MM.1S (cell line): ENCODE results near the gene ZNF445.
"Not testable (repeated sequence)": the region's sequence is repeated elsewhere in the genome, so short reads cannot be mapped to it uniquely, and the experiment has no call there.

Experiments used
- DNase-seq: peaks from one replicate; pipeline ENCODE4 v3.0.0-alpha.2; 2015
- H2AFZ ChIP-seq: fragments of 300-600 bp; sonication (generic); 2 replicates; pipeline ENCODE4 v1.6.0; 2016; ENCODE audit warnings: antibody characterized with exemption, low read length
- H3F3A ChIP-seq: fragments of 300-600 bp; sonication (generic); 2 replicates; pipeline ENCODE4 v1.6.1; 2016; ENCODE audit warnings: mild to moderate bottlenecking, antibody characterized with exemption, low read length, moderate library complexity, mixed read lengths; ENCODE audit not compliant: insufficient read depth
- H3K27ac ChIP-seq: fragments of 300-600 bp; sonication (generic); 2 replicates; pipeline ENCODE4 v1.5.1; 2016; ENCODE audit warnings: mild to moderate bottlenecking, low read length
- H3K27me3 ChIP-seq: fragments of 300-600 bp; sonication (generic); replicated peaks from 2 replicates; pipeline ENCODE4 v1.6.0; 2016; ENCODE audit warnings: low read length; ENCODE audit not compliant: insufficient read depth
- H3K36me3 ChIP-seq: fragments of 300-600 bp; sonication (generic); replicated peaks from 2 replicates; pipeline ENCODE4 v1.6.1; 2016; ENCODE audit warnings: mild to moderate bottlenecking, low read length, mixed read lengths; ENCODE audit not compliant: insufficient read depth
- H3K4me1 ChIP-seq: fragments of 300-600 bp; sonication (generic); 2 replicates; pipeline ENCODE4 v1.6.1; 2016; ENCODE audit warnings: low read length, mixed read lengths
- H3K4me2 ChIP-seq: fragments of 300-600 bp; sonication (generic); 2 replicates; pipeline ENCODE4 v1.6.0; 2016; ENCODE audit warnings: low read depth, low read length
- H3K4me3 ChIP-seq: fragments of 300-600 bp; sonication (generic); 2 replicates; pipeline ENCODE4 v1.5.1; 2016; ENCODE audit warnings: low read length, mixed read lengths
- H3K79me2 ChIP-seq: fragments of 300-600 bp; sonication (generic); 2 replicates; pipeline ENCODE4 v1.6.1; 2016; ENCODE audit warnings: mixed run types, low read length, mixed read lengths
- H3K9ac ChIP-seq: fragments of 300-600 bp; sonication (generic); 2 replicates; pipeline ENCODE4 v1.6.1; 2016; ENCODE audit warnings: low read length, mixed read lengths
- H3K9me2 ChIP-seq: fragments of 300-600 bp; sonication (generic); replicated peaks from 2 replicates; pipeline ENCODE4 v1.6.1; 2016; ENCODE audit warnings: mild to moderate bottlenecking, low read length, mixed read lengths; ENCODE audit not compliant: insufficient read depth
- H3K9me3 ChIP-seq: fragments of 300-600 bp; sonication (generic); replicated peaks from 2 replicates; pipeline ENCODE4 v1.6.1; 2016; ENCODE audit warnings: mild to moderate bottlenecking, low read length, mixed read lengths; ENCODE audit not compliant: insufficient read depth
- H4K20me1 ChIP-seq: fragments of 300-600 bp; sonication (generic); 2 replicates; pipeline ENCODE4 v1.6.1; 2016; ENCODE audit warnings: mild to moderate bottlenecking, low read length, moderate library complexity, mixed read lengths; ENCODE audit not compliant: insufficient read depth
- CTCF ChIP-seq: fragments of 300-600 bp; sonication (generic); IDR thresholded peaks from 2 replicates; pipeline ENCODE4 v1.5.1; 2016; ENCODE audit warnings: antibody characterized with exemption, low read length, mixed read lengths
- EZH2 ChIP-seq: fragments of 300-600 bp; sonication (generic); optimal IDR thresholded peaks from 2 replicates; pipeline ENCODE3; 2017; ENCODE audit warnings: low read depth, mild to moderate bottlenecking, antibody characterized with exemption, low read length, mixed read lengths
- EZH2phosphoT487 ChIP-seq: fragments of 300-600 bp; sonication (generic); IDR thresholded peaks from 2 replicates; pipeline ENCODE4 v1.6.1; 2018; ENCODE audit warnings: antibody characterized with exemption, low read length

The ZNF445 gene

GRCh38 chr3:44501971-44502370, 24.5 kb upstream of the ZNF445 start:
- H3K9me2 ChIP-seq: no peaks in the 10 kb centered on the region
- H3K27me3 ChIP-seq: no peaks in the 10 kb centered on the region
- no peaks in the 10 kb centered on the region for H3K9me3 ChIP-seq
- H4K20me1 ChIP-seq: no peaks in the 10 kb centered on the region
- DNase-seq: no peak
- no peak overlapping the region for H3K4me3 ChIP-seq
- no peak overlapping the region for H3K4me2 ChIP-seq
- H2AFZ ChIP-seq: no peak overlapping the region
- H3F3A ChIP-seq: no peaks in the 10 kb centered on the region
- H3K27ac ChIP-seq: no peak overlapping the region
- no peaks in the 10 kb centered on the region for H3K4me1 ChIP-seq
- peaks cover 46% of the 10 kb centered on the region for H3K79me2 ChIP-seq
- TF ChIP-seq EZH2 (no peak), CTCF (no peak)
- no peak overlapping the region for H3K9ac ChIP-seq
- H3K36me3 ChIP-seq: peaks cover 13% of the 10 kb centered on the region; the same call in 1 of the 2 replicates

DNA sequence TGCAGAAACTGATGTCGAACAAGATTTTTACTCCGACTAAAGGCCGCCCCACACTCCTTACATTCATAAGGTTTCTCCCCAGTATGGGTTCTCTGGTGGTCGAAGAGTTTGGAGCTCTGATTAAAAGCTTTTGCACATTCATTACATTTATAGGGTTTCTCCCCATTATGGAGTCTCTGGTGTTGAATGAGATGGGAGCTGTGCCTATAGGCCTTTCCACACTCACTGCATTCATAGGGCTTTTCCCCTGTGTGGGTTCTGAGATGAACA, 22.4 kb upstream of the ZNF445 start:
- not testable (repeated sequence) for DNase-seq, H3F3A ChIP-seq, H3K4me2 ChIP-seq, H2AFZ ChIP-seq, H3K27me3 ChIP-seq, H3K9ac ChIP-seq, H3K9me3 ChIP-seq, H4K20me1 ChIP-seq, H3K4me1 ChIP-seq, H3K4me3 ChIP-seq, H3K27ac ChIP-seq, H3K9me2 ChIP-seq
- peaks cover 13% of the 10 kb centered on the region; the same call in 1 of the 2 replicates for H3K36me3 ChIP-seq
- H3K79me2 ChIP-seq: peaks cover 25% of the 10 kb centered on the region

DNA sequence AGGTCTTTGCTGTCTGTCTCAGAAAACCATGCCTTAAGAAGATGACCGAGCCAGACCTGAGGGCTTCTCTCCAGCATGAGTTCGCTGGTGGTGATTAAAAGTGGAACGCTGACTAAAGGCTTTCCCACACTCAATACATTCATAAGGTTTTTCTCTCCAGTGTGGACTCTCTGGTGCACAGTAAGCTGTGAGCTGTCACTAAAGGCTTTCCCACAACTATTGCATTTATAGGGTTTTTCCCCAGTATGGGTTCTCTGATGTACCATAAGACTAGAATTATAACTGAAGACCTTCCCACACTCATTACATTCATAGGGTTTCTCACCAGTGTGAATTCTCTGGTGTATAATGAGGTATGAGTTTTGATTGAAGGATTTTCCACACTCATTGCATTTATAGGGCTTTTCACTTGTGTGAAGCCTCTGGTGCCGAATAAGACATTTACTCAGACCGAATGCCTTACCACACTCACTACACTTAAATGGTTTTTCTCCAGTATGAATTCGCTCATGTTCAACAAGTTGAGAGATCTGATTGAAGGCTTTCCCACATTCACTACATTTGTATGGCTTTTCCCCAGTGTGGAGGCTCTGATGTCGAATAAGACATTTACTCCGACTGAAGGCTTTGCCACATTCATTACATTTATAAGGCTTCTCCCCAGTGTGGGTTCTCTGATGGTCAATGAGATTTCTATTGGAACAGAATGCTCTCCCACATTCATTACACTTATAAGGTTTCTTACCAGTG, 21.9 kb upstream of the ZNF445 start:
- no peak overlapping the region for H3K27ac ChIP-seq
- TF ChIP-seq EZH2phosphoT487: no peak
- H4K20me1 ChIP-seq: no peaks in the 10 kb centered on the region
- H2AFZ ChIP-seq: no peak overlapping the region
- H3F3A ChIP-seq: no peaks in the 10 kb centered on the region
- no peaks in the 10 kb centered on the region for H3K9me3 ChIP-seq
- H3K79me2 ChIP-seq: peaks cover 22% of the 10 kb centered on the region; the same call in 1 of the 2 replicates
- H3K9me2 ChIP-seq: no peaks in the 10 kb centered on the region
- peaks cover 13% of the 10 kb centered on the region; the same call in 1 of the 2 replicates for H3K36me3 ChIP-seq
- no peaks in the 10 kb centered on the region for H3K4me1 ChIP-seq
- no peak overlapping the region for H3K4me3 ChIP-seq
- no peak overlapping the region for H3K4me2 ChIP-seq
- no peak overlapping the region for H3K9ac ChIP-seq
- no peak for DNase-seq
- H3K27me3 ChIP-seq: no peaks in the 10 kb centered on the region

DNA sequence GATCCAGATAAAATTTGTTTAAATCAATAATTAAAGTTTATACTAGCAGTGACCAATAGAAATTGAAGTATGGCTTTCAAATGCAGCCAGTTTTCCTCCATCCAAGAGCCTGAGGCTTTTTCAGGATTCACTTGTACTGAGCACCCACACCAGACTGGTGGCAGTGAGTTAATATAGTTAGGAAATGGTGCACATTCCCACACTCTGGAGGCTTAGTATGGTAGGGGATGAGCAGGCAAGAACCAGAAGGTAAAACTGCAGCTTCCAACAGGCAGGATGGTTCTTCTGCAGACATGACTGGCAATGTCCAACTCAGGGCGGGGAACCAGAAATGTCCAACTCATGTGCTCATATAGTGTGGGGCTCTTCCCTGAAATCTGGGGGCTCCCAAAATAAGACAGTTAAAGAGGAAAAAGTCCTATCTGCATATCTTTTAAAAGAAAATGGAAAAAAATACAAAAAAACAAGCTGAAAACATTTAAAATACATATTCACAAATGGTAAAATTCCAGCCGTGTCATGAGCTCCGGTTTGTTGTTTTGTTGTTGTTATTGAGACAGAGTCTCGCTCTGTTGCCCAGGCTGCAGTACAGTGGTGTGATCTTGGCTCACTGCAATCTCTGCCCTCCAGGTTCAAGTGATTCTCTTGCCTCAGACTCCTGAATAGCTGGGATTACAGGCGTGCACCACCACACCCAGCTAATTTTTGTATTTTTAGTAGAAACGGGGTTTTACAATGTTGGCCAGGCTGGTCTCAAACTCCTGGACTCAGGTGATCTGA, 18.4 kb upstream of the ZNF445 start:
- Histone ChIP-seq H3F3A (no peaks in the 10 kb centered on the region), H3K79me2 (no peaks in the 10 kb centered on the region)

More for the DNA sequence above, 18.4 kb upstream of the ZNF445 start:
- H3K4me1 ChIP-seq: no peaks in the 10 kb centered on the region
- TF ChIP-seq CTCF (no peak), EZH2 (no peak), EZH2phosphoT487 (no peak)
- H3K9me3 ChIP-seq: no peaks in the 10 kb centered on the region
- no peak overlapping the region for H2AFZ ChIP-seq
- DNase-seq: no peak
- no peaks in the 10 kb centered on the region for H3K9me2 ChIP-seq
- no peak overlapping the region for H3K9ac ChIP-seq
- no peaks in the 10 kb centered on the region for H3K27me3 ChIP-seq
- no peak overlapping the region for H3K4me3 ChIP-seq
- no peak overlapping the region for H3K4me2 ChIP-seq
- no peak overlapping the region for H3K27ac ChIP-seq
- no peaks in the 10 kb centered on the region for H4K20me1 ChIP-seq
- peaks cover 10% of the 10 kb centered on the region; the same call in 1 of the 2 replicates for H3K36me3 ChIP-seq
